Trophoblast cell (in vitro differentiated cells and primary cell): ENCODE measurements around the gene CTU2.
A peak's percentile ranks its signal among the peaks of the same experiment; 100 is the strongest.

ENCODE experiments used
- DNase-seq, 2 donors: peaks; one replicate each; pipeline ENCODE4 v3.0.0-alpha.2; 2016
- H2AFZ ChIP-seq: 2 replicates; pipeline ENCODE4 v1.6.1; 2013; ENCODE audit warnings: low read length, moderate library complexity, mild to moderate bottlenecking; ENCODE audit not compliant: insufficient read depth, poor library complexity
- H2AK5ac ChIP-seq: 2 replicates; pipeline ENCODE4 v1.6.1; 2013; ENCODE audit warnings: mild to moderate bottlenecking, low read length
- H2BK120ac ChIP-seq: 2 replicates; pipeline ENCODE4 v1.6.1; 2013; ENCODE audit warnings: low read length, mild to moderate bottlenecking, moderate library complexity; ENCODE audit not compliant: insufficient read depth, poor library complexity
- H2BK12ac ChIP-seq: 2 replicates; pipeline ENCODE4 v1.6.1; 2013; ENCODE audit warnings: mild to moderate bottlenecking, low read length, moderate library complexity
- H2BK5ac ChIP-seq: 2 replicates; pipeline ENCODE4 v1.6.1; 2013; ENCODE audit warnings: low read length, low read depth, moderate library complexity, mild to moderate bottlenecking; ENCODE audit not compliant: poor library complexity
- H3K14ac ChIP-seq: 2 replicates; pipeline ENCODE4 v1.6.1; 2013; ENCODE audit warnings: mild to moderate bottlenecking, low read length
- H3K18ac ChIP-seq: 2 replicates; pipeline ENCODE4 v1.6.1; 2013; ENCODE audit warnings: mild to moderate bottlenecking, low read length
- H3K23ac ChIP-seq: 2 replicates; pipeline ENCODE4 v1.6.1; 2013; ENCODE audit warnings: low read length
- H3K27ac ChIP-seq: 2 replicates; pipeline ENCODE4 v1.5.1; 2013; ENCODE audit warnings: low read depth, mild to moderate bottlenecking, inconsistent platforms, low read length, moderate library complexity
- H3K27me3 ChIP-seq: 2 replicates; pipeline ENCODE4 v1.6.1; 2013; ENCODE audit warnings: inconsistent platforms, mild to moderate bottlenecking, low read length, moderate library complexity; ENCODE audit not compliant: insufficient read depth
- H3K36me3 ChIP-seq, 2 experiments: 1 replicate in 1 of 2; 2 replicates in 1 of 2; pipeline ENCODE4 v1.6.1; 2013; ENCODE audit warnings: low read length in 2 of 2, mild to moderate bottlenecking in 2 of 2, moderate library complexity in 1 of 2; ENCODE audit not compliant: insufficient read depth in 2 of 2, control insufficient read depth in 1 of 2
- H3K4ac ChIP-seq: 2 replicates; pipeline ENCODE4 v1.6.1; 2013; ENCODE audit warnings: low read depth, mild to moderate bottlenecking, low read length, moderate library complexity
- H3K4me1 ChIP-seq, 2 experiments: 1 replicate in 1 of 2; 2 replicates in 1 of 2; pipeline ENCODE4 v1.6.1; 2013; ENCODE audit warnings: low read length in 2 of 2, mild to moderate bottlenecking in 2 of 2, moderate library complexity in 1 of 2; ENCODE audit not compliant: insufficient read depth in 2 of 2, control insufficient read depth in 1 of 2
- H3K4me2 ChIP-seq: 2 replicates; pipeline ENCODE4 v1.6.1; 2013; ENCODE audit warnings: inconsistent platforms, mild to moderate bottlenecking, low read length, moderate library complexity
- H3K4me3 ChIP-seq: 2 replicates; pipeline ENCODE4 v1.5.1; 2013; ENCODE audit warnings: mild to moderate bottlenecking, low read depth, low read length, inconsistent platforms
- H3K79me1 ChIP-seq: one replicate; pipeline ENCODE4 v1.6.1; 2013; ENCODE audit warnings: low read length
- H3K79me2 ChIP-seq: 2 replicates; pipeline ENCODE4 v1.6.1; 2013; ENCODE audit warnings: low read length, mild to moderate bottlenecking; ENCODE audit not compliant: control insufficient read depth, insufficient read depth, poor library complexity
- H3K9ac ChIP-seq: 2 replicates; pipeline ENCODE4 v1.6.1; 2013; ENCODE audit warnings: mild to moderate bottlenecking, low read length
- H3K9me3 ChIP-seq: 2 replicates; pipeline ENCODE4 v1.6.1; 2013; ENCODE audit warnings: low read depth, mild to moderate bottlenecking, control low read depth, inconsistent platforms, low read length; ENCODE audit not compliant: insufficient read depth
- H4K12ac ChIP-seq: 2 replicates; pipeline ENCODE4 v1.6.1; 2013; ENCODE audit warnings: low read depth, mild to moderate bottlenecking, low read length, moderate library complexity
- H4K8ac ChIP-seq: 2 replicates; pipeline ENCODE4 v1.6.1; 2013; ENCODE audit warnings: low read depth, mild to moderate bottlenecking, low read length, moderate library complexity
- H4K91ac ChIP-seq: one replicate; pipeline ENCODE4 v1.6.1; 2013; ENCODE audit warnings: low read depth, mild to moderate bottlenecking, low read length, moderate library complexity
- WGBS: extraction: QIAGEN DNeasy Blood & Tissue Kit; methylation state at CpG from one replicate; pipeline ENCODE4 v1.1.7; 2013; ENCODE audit warnings: missing lambda C conversion rate; ENCODE audit not compliant: insufficient read length, insufficient coverage; ENCODE audit errors: extremely low coverage; 5-methylcytosine and 5-hydroxymethylcytosine counted together

CTU2 gene

DNA sequence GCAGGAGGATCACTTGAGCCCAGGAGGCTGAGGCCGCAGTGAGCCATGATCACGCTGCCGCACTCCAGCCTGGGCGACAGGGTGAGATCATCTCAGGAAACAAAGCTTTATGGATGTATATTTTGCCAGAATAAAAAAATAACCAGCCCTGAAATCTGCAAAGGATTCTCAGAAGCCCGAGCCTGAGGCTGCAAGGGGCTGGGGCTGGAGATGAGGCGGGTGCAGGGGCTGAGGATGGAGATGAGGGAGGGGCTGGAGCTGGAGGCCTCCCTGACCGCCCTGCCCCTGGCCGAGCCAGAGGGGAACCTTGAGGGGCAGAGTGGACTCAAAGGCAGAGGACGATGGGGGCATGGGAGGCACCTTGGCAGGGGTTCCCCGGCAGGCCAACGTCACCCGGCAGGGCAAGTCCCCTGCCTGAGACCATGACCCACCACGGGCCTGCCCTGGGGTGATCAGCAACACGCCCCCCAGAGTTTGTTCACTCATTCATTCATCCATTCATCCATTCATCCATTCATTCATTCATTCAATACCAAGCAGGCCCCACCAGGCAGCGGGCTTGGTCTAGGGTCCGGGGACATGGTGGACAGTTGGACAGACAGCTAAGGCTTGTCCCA is 46.2 kb downstream of the CTU2 start:
- no peak overlapping the region for H3K23ac ChIP-seq
- H3K36me3 ChIP-seq, result peaks cover 4 to 12% of the 10 kb centered on the region in 2 experiments
- DNase-seq, result no peak
- no peak overlapping the region for H3K14ac ChIP-seq
- H3K9ac ChIP-seq, result no peak overlapping the region
- H3K4me1 ChIP-seq, result peaks cover 0 to 6% of the 10 kb centered on the region in 2 experiments
- H3K79me2 ChIP-seq, result peaks cover 2% of the 10 kb centered on the region
- H3K4me3 ChIP-seq, result no peak overlapping the region
- H4K8ac ChIP-seq, result no peak overlapping the region
- no peak overlapping the region for H2BK12ac ChIP-seq
- H3K9me3 ChIP-seq, result peaks cover 2% of the 10 kb centered on the region
- no peak overlapping the region for H2BK5ac ChIP-seq
- no peak overlapping the region for H3K27ac ChIP-seq
- H3K79me1 ChIP-seq, result no peaks in the 10 kb centered on the region
- no CpG with 5 or more reads among the region's 16 CpGs for WGBS
- H2AFZ ChIP-seq, result no peak overlapping the region
- H3K4me2 ChIP-seq, result no peak overlapping the region
- no peak overlapping the region for H4K12ac ChIP-seq
- H2AK5ac ChIP-seq, result no peak overlapping the region
- H3K4ac ChIP-seq, result no peak overlapping the region
- H2BK120ac ChIP-seq, result no peak overlapping the region
- H3K27me3 ChIP-seq, result no peaks in the 10 kb centered on the region
- H3K18ac ChIP-seq, result no peak overlapping the region
- no peak overlapping the region for H4K91ac ChIP-seq

DNA sequence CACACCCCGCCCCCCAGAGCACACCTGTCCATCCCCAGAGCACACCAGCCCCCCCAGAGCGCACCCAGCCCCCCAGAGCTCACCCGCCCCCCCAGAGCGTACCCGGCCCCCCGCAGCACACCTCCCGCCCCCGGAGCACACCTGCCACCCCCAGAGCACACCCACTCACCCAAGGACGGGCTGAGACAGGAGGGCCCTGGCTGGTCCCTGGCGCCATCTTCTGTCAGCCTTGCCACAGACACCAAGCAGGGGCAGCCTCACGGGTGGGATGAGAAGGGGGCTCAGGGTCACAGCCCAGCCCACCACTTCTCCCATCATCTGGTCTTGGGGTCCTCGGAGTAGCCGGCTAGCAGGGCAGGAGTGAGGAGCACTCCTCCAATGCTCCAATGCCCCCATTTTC is 46.9 kb downstream of the CTU2 start:
- Histone ChIP-seq H3K79me2 (peaks cover 2% of the 10 kb centered on the region), H3K9ac (no peak overlapping the region), H3K23ac (no peak overlapping the region), H4K12ac (no peak overlapping the region), H3K4me3 (no peak overlapping the region), H3K4me2 (no peak overlapping the region), H4K8ac (no peak overlapping the region), H3K27me3 (no peaks in the 10 kb centered on the region), H3K4me1 (peaks cover 0 to 6% of the 10 kb centered on the region in 2 experiments), H3K18ac (no peak overlapping the region), H2BK5ac (no peak overlapping the region), H3K4ac (no peak overlapping the region), H3K27ac (no peak overlapping the region), H3K36me3 (peaks cover 4 to 10% of the 10 kb centered on the region in 2 experiments), H2BK12ac (no peak overlapping the region), H3K79me1 (no peaks in the 10 kb centered on the region), H2AK5ac (no peak overlapping the region), H2AFZ (no peak overlapping the region), H2BK120ac (no peak overlapping the region), H3K14ac (no peak overlapping the region), H4K91ac (no peak overlapping the region), H3K9me3 (peaks cover 2% of the 10 kb centered on the region)
- no peak for DNase-seq
- WGBS, result no CpG with 5 or more reads among the region's 13 CpGs

- DNase-seq, result no peak
- H3K79me2 ChIP-seq, result peaks cover 2% of the 10 kb centered on the region
- H3K23ac ChIP-seq, result no peak overlapping the region
- H2AFZ ChIP-seq, result no peak overlapping the region
- H3K27ac ChIP-seq, result no peak overlapping the region
- H2BK12ac ChIP-seq, result no peak overlapping the region
- H3K9ac ChIP-seq, result no peak overlapping the region
- H3K27me3 ChIP-seq, result no peaks in the 10 kb centered on the region
- H3K4me3 ChIP-seq, result no peak overlapping the region
- no peak overlapping the region for H2BK120ac ChIP-seq
- no peak overlapping the region for H3K4ac ChIP-seq
- H2BK5ac ChIP-seq, result no peak overlapping the region
- no peak overlapping the region for H3K4me2 ChIP-seq
- H4K8ac ChIP-seq, result no peak overlapping the region
- no peak overlapping the region for H2AK5ac ChIP-seq
- no peaks in the 10 kb centered on the region for H3K79me1 ChIP-seq
- no peak overlapping the region for H4K12ac ChIP-seq
- peaks cover 0 to 6% of the 10 kb centered on the region in 2 experiments for H3K4me1 ChIP-seq
- H3K36me3 ChIP-seq, result peaks cover 4 to 7% of the 10 kb centered on the region in 2 experiments
- peaks cover 5% of the 10 kb centered on the region for H3K9me3 ChIP-seq
- H3K14ac ChIP-seq, result no peak overlapping the region
- no CpG with 5 or more reads among the region's 11 CpGs for WGBS
- H3K18ac ChIP-seq, result no peak overlapping the region
- H4K91ac ChIP-seq, result no peak overlapping the region
These were observed 47.3 kb downstream of the CTU2 start for GRCh38 chr16:88753602-88754001.

- no peak overlapping the region for H2BK5ac ChIP-seq
- peak overlapping the region; percentile 9 for H2AK5ac ChIP-seq
- peaks cover 4 to 9% of the 10 kb centered on the region in 2 experiments for H3K36me3 ChIP-seq
- no peak overlapping the region for H4K12ac ChIP-seq
- no peaks in the 10 kb centered on the region for H3K27me3 ChIP-seq
- no peak overlapping the region for H3K23ac ChIP-seq
- no peak overlapping the region for H3K4ac ChIP-seq
- no peak overlapping the region for H4K8ac ChIP-seq
- no peak overlapping the region for H2AFZ ChIP-seq
- no peak overlapping the region for H3K4me2 ChIP-seq
- peaks cover 2% of the 10 kb centered on the region for H3K79me2 ChIP-seq
- H3K18ac ChIP-seq, result no peak overlapping the region
- WGBS, result no CpG with 5 or more reads among the region's 28 CpGs
- H2BK12ac ChIP-seq, result no peak overlapping the region
- no peak overlapping the region for H3K4me3 ChIP-seq
- H4K91ac ChIP-seq, result no peak overlapping the region
- peaks cover under 1 to 6% of the 10 kb centered on the region in 2 experiments for H3K4me1 ChIP-seq
- no peak for DNase-seq
- H3K9ac ChIP-seq, result no peak overlapping the region
- H3K27ac ChIP-seq, result no peak overlapping the region
- no peak overlapping the region for H2BK120ac ChIP-seq
- H3K14ac ChIP-seq, result no peak overlapping the region
- H3K79me1 ChIP-seq, result no peaks in the 10 kb centered on the region
- peaks cover 5% of the 10 kb centered on the region for H3K9me3 ChIP-seq
These were observed 48.0 kb downstream of the CTU2 start for GRCh38 chr16:88754109-88754911.
